Brain microvascular endothelial cell (primary cell): ENCODE data around the gene KRT78.

ENCODE experiments used
- DNase-seq: peaks from one replicate; pipeline ENCODE4 v3.0.0-alpha.2; 2020
- H3K27ac ChIP-seq: fragments of 250-450 bp; sonication (Bioruptor Pico); 2 replicates; pipeline ENCODE4 v1.5.1; 2020; ENCODE audit warnings: mild to moderate bottlenecking, moderate library complexity
- H3K27me3 ChIP-seq: fragments of 250-450 bp; sonication (Bioruptor Pico); replicated peaks from 2 replicates; pipeline ENCODE4 v1.5.1; 2020; ENCODE audit warnings: mild to moderate bottlenecking
- H3K36me3 ChIP-seq: fragments of 250-450 bp; sonication (Bioruptor Pico); replicated peaks from 2 replicates; pipeline ENCODE4 v1.5.1; 2020; ENCODE audit warnings: mild to moderate bottlenecking
- H3K4me3 ChIP-seq: 2 replicates; pipeline ENCODE4 v1.5.1; 2011; ENCODE audit warnings: low read depth, mild to moderate bottlenecking, control low read depth, low read length, moderate library complexity
- in situ Hi-C: cut with HindIII; loops from 2 replicates; pipeline ENCODE4 v1.10.0; 2017; ENCODE audit warnings: low sequenced_read_pairs, low pct_ligation_motif_present
- TF ChIP-seq, protein P1 (sequence below): IDR thresholded peaks from 2 replicates; pipeline ENCODE4 v1.5.1; 2011; ENCODE audit warnings: low read depth, mild to moderate bottlenecking, moderate library complexity, low read length, control low read depth, inconsistent platforms; ENCODE audit errors: missing control alignments

KRT78 gene

DNA sequence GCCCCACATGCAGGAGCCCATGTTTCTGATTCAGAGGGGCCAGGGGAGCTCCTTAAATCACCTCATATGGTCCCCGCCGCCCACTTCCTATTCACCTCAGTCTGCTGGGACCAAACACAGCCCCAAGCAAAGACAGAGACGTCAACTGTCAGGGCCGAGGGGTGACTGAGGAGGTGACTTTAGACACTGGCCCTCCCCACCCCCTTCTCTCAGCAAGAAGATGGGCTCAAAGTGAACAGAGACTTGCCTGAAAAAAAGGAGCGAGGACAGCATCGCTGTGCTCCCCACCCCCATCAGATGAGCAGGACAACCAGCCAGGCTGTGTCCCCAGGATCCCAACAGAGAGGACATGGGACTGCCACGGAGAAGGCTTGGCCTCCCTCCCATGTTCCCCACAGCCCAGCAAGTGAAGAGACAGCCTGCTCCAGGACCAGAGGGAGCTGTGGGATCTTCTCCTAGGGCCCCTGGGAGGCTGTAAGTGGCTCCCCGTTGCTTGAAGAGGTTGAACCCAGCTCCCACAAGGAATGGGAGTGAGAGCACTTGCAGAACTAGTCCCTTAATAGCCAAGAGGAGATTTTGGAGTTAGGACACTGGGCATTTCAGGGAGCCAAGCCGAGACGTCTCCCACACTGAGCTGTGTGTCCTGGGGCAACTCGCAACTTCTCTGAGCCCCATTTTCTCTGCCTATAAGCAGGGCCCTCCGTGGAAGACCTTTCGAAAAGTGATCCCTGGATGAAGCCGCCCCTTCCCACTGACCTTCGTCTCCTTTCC, 13.3 kb downstream of the KRT78 start:
- H3K4me3 ChIP-seq = no peak overlapping the region
- DNase-seq = no peak
- no peaks in the 10 kb centered on the region for H3K36me3 ChIP-seq
- H3K27me3 ChIP-seq = no peaks in the 10 kb centered on the region
- in situ Hi-C loops = no loop called here
- peak overlapping the region; percentile 74 for H3K27ac ChIP-seq
- TF ChIP-seq, protein P1, sequence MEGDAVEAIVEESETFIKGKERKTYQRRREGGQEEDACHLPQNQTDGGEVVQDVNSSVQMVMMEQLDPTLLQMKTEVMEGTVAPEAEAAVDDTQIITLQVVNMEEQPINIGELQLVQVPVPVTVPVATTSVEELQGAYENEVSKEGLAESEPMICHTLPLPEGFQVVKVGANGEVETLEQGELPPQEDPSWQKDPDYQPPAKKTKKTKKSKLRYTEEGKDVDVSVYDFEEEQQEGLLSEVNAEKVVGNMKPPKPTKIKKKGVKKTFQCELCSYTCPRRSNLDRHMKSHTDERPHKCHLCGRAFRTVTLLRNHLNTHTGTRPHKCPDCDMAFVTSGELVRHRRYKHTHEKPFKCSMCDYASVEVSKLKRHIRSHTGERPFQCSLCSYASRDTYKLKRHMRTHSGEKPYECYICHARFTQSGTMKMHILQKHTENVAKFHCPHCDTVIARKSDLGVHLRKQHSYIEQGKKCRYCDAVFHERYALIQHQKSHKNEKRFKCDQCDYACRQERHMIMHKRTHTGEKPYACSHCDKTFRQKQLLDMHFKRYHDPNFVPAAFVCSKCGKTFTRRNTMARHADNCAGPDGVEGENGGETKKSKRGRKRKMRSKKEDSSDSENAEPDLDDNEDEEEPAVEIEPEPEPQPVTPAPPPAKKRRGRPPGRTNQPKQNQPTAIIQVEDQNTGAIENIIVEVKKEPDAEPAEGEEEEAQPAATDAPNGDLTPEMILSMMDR = no peak

- H3K36me3 ChIP-seq = no peaks in the 10 kb centered on the region
- no peak overlapping the region for H3K4me3 ChIP-seq
- no peak for DNase-seq
- H3K27me3 ChIP-seq = no peaks in the 10 kb centered on the region
- in situ Hi-C loops = no loop called here
- TF ChIP-seq, protein P1 = no peak
- no peak overlapping the region for H3K27ac ChIP-seq
Observed at GRCh38 chr12:52834727-52835001, 14.1 kb downstream of the KRT78 start.

GRCh38 chr12:52833922-52834726, 14.7 kb downstream of the KRT78 start, which contains the start of gene KRT79:
Gene KRT79 (minus strand): TSS chr12:52834311. CDS start chr12:52834260, 51 bp downstream.
- TF ChIP-seq, protein P1 = no peak
- no peaks in the 10 kb centered on the region for H3K27me3 ChIP-seq
- no peaks in the 10 kb centered on the region for H3K36me3 ChIP-seq
- no peak within 1 kb of the TSS for H3K27ac ChIP-seq
- no peak within 1 kb of the TSS for H3K4me3 ChIP-seq
- no peak for DNase-seq
- in situ Hi-C loops = no loop called here

DNA sequence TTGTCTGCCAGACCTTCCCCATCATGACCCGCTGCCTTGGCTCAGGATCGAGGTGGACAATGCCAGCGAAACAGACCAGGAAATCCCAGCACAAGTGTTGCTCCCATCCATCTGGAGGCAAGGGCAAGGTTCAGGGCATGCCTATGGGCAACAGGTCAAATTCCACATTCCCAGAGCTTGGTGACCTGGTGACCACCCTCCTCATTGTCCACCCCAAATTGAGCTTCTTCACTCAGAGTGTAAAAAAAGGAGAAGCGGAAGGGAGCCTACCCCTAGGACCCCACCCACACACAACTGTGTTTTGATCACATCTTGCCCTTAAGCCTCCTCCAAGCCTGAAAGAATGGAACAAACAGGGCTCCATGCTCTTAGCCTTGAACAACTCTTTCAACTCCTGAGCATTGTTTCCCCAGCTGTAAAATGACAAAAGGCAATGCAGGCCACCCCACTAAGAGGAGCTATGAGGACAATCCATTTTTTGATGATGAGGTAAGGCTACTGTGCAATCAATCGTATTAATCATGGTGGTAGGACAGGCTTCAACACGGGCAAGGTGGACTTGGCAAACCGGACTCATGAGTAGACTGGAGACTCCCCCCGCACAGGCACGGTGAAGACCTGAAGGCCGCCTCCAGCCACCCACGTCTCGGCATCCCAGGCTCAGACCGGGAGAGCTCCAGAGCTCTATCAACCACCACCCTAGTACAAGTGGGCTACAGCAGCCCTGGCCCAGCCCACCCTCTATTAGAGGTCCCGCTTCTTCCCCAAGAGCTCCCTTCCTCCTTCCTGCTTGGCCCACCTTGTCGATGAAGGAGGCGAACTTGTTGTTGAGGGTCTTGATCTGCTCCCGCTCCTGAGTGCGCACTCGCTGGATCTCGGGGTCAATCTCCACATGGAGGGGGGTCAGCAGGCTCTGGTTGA, 15.5 kb downstream of the KRT78 start:
- in situ Hi-C loops = no loop called here
- no peaks in the 10 kb centered on the region for H3K27me3 ChIP-seq
- H3K4me3 ChIP-seq = no peak overlapping the region
- H3K27ac ChIP-seq = no peak overlapping the region
- DNase-seq = no peak
- TF ChIP-seq, protein P1 = no peak
- no peaks in the 10 kb centered on the region for H3K36me3 ChIP-seq

DNA sequence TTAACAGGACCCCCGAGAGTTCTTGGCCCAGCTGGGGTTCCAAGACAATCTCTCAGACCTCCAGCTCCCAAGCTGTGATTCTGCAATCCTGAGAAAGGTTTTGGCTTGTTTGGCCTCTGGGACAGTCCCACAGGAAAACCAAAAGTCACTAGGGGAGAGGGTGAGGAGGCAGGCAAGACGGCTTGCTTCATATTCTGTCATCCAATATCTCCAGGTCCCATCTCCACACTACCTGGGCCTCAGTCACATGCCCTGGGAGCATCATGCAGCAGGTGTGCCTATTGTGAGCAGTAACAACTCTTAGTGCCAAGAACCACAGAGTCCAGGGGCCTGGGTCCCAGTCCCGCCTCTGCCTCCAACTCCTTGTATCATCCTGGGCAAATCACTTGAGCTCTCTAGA, 16.3 kb downstream of the KRT78 start:
- TF ChIP-seq, protein P1 = no peak
- Histone ChIP-seq H3K4me3 (no peak overlapping the region), H3K27me3 (no peaks in the 10 kb centered on the region), H3K27ac (no peak overlapping the region), H3K36me3 (no peaks in the 10 kb centered on the region)
- DNase-seq = no peak
- in situ Hi-C loops = no loop called here
